A549 (cell line): Measurements from ENCODE around the gene F10.

Source experiments
- CTCF ChIP-seq: fragments of >200 bp; sonication (Bioruptor Twin); formaldehyde crosslinking; IDR thresholded peaks from 3 replicates; pipeline ENCODE4 v1.5.1; 2016
- EHMT2 ChIP-seq: fragments of 200-600 bp; sonication (generic); IDR thresholded peaks from 2 replicates; pipeline ENCODE4 v1.6.1; 2016; ENCODE audit warnings: antibody characterized with exemption, low read depth, mild to moderate bottlenecking, moderate library complexity
- EP300 ChIP-seq, 2 experiments: fragments of >200 bp; sonication (Bioruptor Twin); formaldehyde crosslinking; IDR thresholded peaks; 2 replicates in 1 of 2; 3 replicates in 1 of 2; pipeline ENCODE4 v1.6.1; 2016 to 2017
- JUNB ChIP-seq: fragments of >200 bp; sonication (Bioruptor Twin); formaldehyde crosslinking; IDR thresholded peaks from 2 replicates; pipeline ENCODE4 v1.6.1; 2016
- MAX ChIP-seq: IDR thresholded peaks from 2 replicates; pipeline ENCODE4 v1.6.1; 2012
- RAD21 ChIP-seq, 2 experiments: fragments of >200 bp in 1 of 2; sonication (Bioruptor Twin) in 1 of 2; formaldehyde crosslinking in 1 of 2; IDR thresholded peaks in 1 of 2; conservative IDR thresholded peaks in 1 of 2; 2 replicates in 1 of 2; 3 replicates in 1 of 2; pipeline ENCODE4 v1.6.1; 2012 to 2018; ENCODE audit warnings: inconsistent platforms in 1 of 2
- REST ChIP-seq: fragments of 200-600 bp; sonication (generic); IDR thresholded peaks from 2 replicates; pipeline ENCODE4 v1.6.1; 2016; ENCODE audit warnings: antibody characterized with exemption, mild to moderate bottlenecking, moderate library complexity
- USF2 ChIP-seq: fragments of 450-650 bp; IDR thresholded peaks from 2 replicates; pipeline ENCODE4 v1.6.1; 2014; ENCODE audit warnings: antibody characterized with exemption

GRCh38 chr13:113150550-113151365, 28.2 kb downstream of the F10 start:
- TF ChIP-seq MAX (no peak), JUNB (no peak), USF2 (no peak), CTCF (no peak), EHMT2 (no peak), EP300 (IDR thresholded peaks at IDR 0.05) (no peak), RAD21 (conservative IDR thresholded peaks at IDR 0.05 in 1 of 2, IDR thresholded peaks at IDR 0.05 in 1 of 2) (no peak), REST (no peak)
